Measurements from ENCODE around the gene RNF180.

The RNF180 gene

DNA sequence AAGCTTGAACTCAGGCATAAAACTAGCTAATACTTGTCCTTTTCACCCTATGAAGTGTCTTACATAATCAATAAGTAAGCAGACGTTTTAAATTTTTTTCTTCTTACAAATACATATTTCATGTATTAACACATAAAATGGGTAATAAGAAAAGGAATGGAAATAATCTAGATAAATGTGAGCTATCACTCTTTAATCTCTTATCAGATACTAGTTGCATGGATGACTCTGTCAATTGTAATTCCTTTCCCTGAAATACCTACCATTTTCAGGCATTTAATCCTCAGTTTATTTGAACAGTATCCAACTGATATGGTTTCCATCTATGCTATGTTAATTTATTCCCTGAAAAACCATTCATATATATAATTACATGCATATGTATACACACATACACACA lies 174.1 kb downstream of the RNF180 start:
- DNase-seq (ENCODE audit: low read depth), result no peak

DNA sequence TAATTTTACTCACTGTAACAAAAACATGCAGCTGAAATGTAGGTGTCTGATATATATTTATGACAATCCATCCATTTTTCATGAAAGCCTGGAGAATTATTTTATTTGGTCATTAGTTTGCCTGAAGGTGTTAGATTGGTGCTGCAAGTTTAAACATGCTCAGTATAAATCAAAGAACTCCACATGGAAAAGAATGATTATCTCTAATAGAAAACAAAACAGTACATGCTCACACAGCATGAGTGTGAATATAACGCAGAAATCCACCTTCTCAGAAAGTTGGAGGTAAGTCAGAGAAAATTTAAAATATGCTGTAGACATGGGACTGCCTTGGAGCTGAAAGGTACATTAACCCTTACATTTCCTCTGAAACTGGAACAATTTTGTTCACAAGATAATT lies 174.7 kb downstream of the RNF180 start:
- no peak for TF ChIP-seq CTCF (conservative IDR thresholded peaks at IDR 0.05; ENCODE audit: control insufficient read depth, insufficient read depth, low read depth, low read length)
- no peak overlapping the region for H3K4me3 ChIP-seq (ENCODE audit: control insufficient read depth, low read depth, low read length)
- DNase-seq (ENCODE audit: low read depth), result no peak

More for the DNA sequence above, 174.1 kb downstream of the RNF180 start:
- no peak overlapping the region for H3K4me3 ChIP-seq (ENCODE audit: control insufficient read depth, low read depth, low read length)
- TF ChIP-seq CTCF (conservative IDR thresholded peaks at IDR 0.05; ENCODE audit: control insufficient read depth, insufficient read depth, low read depth, low read length), result no peak

DNA sequence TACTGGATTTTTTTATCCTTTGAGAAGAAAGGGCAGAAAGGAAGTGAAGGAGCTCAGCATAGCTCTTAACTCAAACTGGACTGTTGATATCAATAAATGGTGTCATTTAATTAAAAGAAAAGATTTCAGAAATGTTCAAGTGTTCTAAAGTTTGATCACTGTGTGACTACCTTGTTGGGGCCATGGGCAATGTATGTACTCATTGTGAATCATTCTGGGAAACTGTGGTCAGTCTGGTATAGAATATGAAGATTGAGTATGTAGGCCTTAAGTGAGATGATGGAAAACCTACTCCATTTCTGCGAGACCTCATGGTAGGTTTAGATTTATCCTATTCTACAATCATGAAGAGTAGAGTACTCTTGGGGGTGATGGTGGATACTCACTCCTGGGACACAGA lies 175.7 kb downstream of the RNF180 start:
- H3K4me3 ChIP-seq (ENCODE audit: control insufficient read depth, low read depth, low read length), result no peak overlapping the region
- no peak for TF ChIP-seq CTCF (conservative IDR thresholded peaks at IDR 0.05; ENCODE audit: control insufficient read depth, insufficient read depth, low read depth, low read length)
- DNase-seq (ENCODE audit: low read depth), result no peak

- TF ChIP-seq CTCF (conservative IDR thresholded peaks at IDR 0.05; ENCODE audit: control insufficient read depth, insufficient read depth, low read depth, low read length), result no peak
- DNase-seq (ENCODE audit: low read depth), result no peak
- H3K4me3 ChIP-seq (ENCODE audit: control insufficient read depth, low read depth, low read length), result no peak overlapping the region
Measured at GRCh38 chr5:64344501-64344900, 178.9 kb downstream of the RNF180 start.

GRCh38 chr5:64347309-64347708 lies 181.7 kb downstream of the RNF180 start:
- DNase-seq (ENCODE audit: low read depth), result no peak
- no peak for TF ChIP-seq CTCF (conservative IDR thresholded peaks at IDR 0.05; ENCODE audit: control insufficient read depth, insufficient read depth, low read depth, low read length)
- H3K4me3 ChIP-seq (ENCODE audit: control insufficient read depth, low read depth, low read length), result no peak overlapping the region

- DNase-seq (ENCODE audit: low read depth), result no peak
- no peak for TF ChIP-seq CTCF (conservative IDR thresholded peaks at IDR 0.05; ENCODE audit: control insufficient read depth, insufficient read depth, low read depth, low read length)
Measured at GRCh38 chr5:64364426-64364825, 198.8 kb downstream of the RNF180 start.

DNA sequence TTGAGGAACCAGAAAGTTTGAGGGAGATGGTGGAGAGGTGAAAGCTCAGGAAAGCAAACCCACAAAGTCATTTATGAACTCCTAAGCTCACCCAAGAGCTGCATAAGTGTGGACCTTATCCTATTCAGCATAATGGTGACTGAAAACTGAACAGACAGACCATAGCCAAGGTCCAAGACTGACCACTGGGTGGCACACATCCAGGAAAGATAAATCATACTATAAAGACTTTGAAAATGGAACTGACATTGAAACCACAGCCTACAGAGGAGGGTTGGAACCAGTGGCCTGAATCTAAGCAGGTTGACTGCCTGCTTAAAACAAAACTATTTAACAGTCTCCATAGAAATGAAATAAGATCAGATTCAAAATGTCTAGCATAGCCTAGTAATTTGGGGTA lies 219.1 kb downstream of the RNF180 start:
- no peak overlapping the region for H3K4me3 ChIP-seq (ENCODE audit: control insufficient read depth, low read depth, low read length)
- DNase-seq (ENCODE audit: low read depth), result peak; percentile 3
- TF ChIP-seq CTCF (conservative IDR thresholded peaks at IDR 0.05; ENCODE audit: control insufficient read depth, insufficient read depth, low read depth, low read length), result no peak

More at GRCh38 chr5:64364426-64364825, 198.8 kb downstream of the RNF180 start:
- no peak overlapping the region for H3K4me3 ChIP-seq (ENCODE audit: control insufficient read depth, low read depth, low read length)

All from fibroblast of mammary gland (primary cell).